T-helper 1 cell (primary cell): ENCODE results near the gene KIF2C.
"Not testable (repeated sequence)": the region's sequence is repeated elsewhere in the genome, so short reads cannot be mapped to it uniquely, and the experiment has no call there.

Experiments
- DNase-seq, 5 donors: peaks; one replicate each; pipeline ENCODE4 v3.0.0-alpha.2; 2012 to 2020

The KIF2C gene

DNA sequence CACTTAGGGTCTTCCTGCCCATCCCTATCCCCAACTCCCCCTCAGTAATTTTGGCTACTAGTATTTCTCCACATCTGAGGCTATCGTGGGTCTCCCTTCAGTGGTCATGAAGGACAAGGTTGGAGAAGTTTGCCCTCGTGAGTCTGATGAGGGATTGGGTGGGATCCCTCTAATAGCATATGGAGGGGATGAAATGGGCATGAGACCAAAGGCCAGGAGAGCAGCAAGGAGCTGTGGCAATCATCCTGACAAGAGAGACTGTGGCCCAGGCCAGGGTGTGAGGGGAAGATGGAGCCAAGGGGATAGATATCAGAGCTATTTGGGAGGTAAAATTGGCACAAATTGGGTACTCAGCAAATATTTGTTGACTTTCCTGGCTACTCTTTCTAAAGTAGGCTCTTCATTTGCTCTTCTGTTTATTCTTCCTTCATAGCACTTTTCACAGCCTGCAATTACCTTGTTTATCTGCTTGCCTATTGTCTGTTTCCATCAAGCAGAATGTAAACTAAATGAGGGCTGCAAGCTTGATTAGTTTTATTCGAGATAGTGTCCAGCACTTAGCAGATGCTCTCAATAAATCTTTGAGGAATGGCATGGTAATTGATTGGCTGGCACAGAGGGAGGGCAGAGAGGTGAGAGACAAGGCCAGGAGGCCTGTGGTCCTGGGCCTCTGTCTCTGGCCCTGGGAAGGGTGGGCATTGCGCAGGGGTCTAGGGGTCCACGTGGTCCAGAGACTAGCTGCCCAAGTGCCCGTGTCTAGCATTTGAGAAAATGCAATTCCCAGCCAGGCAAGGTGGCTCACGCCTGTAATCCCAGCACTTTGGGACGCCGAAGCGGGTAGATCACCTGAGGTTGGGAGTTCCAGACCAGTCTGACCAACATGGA lies 59.1 kb downstream of the KIF2C start:
- DNase-seq = no peak

DNA sequence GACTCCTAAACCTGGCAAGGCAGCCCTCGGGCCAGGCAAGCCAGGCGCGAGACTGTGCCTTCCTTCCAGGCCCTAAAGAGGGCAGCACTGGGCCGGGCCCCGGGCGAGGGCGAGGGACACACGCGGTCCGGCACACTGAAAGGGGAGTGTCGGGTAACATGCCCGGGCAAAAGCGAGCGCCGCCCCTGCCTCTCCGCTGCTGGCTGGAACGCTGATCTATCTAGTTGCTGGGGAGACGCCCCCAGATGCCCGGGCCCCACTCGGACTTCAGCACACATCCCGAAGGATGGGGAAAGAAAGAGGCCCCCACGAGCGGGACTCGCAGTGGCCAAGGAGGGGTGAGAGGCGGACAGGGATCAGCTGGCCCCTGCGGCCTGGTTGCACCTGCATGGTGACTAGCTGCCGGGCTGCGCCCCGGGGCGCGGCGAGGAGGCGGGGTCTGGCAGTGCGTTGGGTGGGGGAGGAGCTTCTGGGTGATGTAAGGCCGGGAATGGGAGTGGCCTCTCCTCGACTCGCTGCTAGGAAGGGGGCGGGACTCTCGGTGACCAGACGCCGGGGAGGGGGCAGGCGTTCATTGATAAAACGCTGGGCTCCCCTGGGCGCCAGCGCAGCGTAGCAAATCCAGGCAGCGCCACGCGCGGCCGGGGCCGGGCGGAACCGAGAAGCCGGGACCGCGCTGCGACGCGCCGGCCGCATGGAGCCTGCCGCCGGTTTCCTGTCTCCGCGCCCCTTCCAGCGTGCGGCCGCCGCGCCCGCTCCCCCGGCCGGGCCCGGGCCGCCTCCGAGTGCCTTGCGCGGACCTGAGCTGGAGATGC lies 60.3 kb downstream of the KIF2C start, which contains the start of gene PLK3:
Gene PLK3, plus strand, starts transcription at position 608 of the 815 bp plus-strand sequence. Its CDS starts 87 bp downstream, at position 695.
- peak; percentile 98 to 99 (median 99) for DNase-seq

DNA sequence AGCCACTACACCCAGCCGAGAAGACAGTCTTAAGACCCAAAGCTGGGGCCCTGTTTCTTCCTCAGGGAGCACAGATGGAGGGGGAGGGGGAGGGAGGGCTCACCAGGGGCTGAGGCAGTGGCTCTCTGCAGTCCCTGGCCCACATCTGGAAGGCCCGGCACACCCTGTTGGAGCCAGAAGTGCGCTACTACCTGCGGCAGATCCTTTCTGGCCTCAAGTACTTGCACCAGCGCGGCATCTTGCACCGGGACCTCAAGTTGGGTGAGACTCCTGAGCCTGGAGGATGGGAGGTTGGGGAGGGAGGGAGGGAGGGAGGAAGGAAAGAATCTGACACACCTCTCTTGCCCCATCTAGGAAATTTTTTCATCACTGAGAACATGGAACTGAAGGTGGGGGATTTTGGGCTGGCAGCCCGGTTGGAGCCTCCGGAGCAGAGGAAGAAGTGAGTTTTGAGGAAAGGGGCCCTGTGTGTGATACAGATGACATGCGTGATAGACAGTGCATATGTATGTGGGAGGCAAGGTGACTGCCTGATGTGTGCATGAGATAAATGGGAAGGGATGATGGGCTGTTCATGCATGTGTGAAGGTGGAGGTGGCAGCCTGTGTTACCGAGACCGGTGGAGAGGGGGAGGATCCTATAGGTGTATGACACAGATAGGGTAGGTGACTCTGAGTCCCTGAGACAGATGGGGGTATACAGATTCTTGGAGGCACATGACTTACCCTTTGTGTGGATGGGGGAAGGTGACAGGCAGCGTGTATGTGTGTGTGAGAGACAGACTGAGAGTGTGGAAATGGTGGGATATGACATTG lies 62.1 kb downstream of the KIF2C start:
- peak in 1 of 5 donors; percentile 42 for DNase-seq

DNA sequence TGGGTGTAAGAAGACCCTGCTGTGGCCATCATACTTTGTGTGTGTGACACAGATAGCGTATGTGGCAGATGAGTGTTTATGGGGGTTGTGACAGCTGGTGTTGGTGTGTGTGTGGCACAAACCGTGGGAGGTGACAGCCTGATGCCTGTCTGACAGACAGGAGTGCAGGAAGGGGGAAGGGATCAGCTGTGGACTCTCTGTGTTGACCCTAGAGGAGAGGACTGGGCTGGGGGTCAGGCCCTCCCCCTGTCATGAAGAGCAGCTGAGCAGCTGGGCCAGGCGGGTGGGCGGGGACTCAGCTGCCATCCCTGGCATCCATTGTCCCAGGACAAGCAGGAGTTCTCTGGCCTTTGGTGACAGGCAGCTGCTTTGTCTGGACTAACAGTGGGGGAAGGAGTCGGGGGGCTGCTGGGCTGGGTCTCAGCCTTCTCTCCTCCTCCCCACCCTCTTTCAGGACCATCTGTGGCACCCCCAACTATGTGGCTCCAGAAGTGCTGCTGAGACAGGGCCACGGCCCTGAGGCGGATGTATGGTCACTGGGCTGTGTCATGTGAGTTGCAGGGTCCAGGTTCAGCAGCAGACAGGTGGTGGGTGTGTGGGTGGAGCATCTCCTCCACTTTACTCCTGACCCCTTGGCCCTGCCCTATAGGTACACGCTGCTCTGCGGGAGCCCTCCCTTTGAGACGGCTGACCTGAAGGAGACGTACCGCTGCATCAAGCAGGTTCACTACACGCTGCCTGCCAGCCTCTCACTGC lies 62.8 kb downstream of the KIF2C start:
- DNase-seq = no peak

DNA sequence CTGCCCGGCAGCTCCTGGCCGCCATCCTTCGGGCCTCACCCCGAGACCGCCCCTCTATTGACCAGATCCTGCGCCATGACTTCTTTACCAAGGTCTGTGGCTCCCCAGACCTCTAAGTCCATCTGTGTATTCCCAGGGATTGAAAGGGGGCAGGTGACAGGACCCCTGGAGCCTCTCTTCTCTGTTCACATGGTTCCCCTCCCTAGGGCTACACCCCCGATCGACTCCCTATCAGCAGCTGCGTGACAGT lies 63.4 kb downstream of the KIF2C start:
- no peak for DNase-seq

DNA sequence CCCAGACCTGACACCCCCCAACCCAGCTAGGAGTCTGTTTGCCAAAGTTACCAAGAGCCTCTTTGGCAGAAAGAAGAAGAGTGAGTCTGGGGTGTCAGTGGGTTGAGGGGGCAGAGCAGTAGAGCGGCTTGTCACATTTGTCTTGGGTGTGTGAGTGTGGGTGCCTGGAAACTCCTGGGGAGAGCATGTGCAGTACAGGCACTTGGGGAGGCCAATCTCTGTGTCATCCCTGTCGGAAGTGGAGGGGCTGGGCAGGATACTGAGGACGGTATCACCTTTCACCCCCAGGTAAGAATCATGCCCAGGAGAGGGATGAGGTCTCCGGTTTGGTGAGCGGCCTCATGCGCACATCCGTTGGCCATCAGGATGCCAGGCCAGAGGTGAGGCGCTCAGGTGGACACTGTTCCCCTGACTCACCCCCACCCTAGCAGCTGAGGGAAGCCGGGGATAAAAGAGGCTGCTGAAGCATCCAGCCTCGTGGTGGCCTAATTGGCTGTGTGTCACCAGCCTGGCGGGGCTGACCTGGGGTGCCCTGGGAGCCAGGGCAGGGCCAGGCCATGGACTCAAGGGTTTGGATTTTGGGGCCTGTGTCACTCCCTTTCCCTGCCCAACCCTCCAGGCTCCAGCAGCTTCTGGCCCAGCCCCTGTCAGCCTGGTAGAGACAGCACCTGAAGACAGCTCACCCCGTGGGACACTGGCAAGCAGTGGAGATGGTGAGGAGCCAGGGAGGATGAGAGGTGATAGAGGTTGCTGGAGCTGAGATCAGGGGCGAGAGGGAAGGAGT lies 63.9 kb downstream of the KIF2C start:
- DNase-seq = no peak

DNA sequence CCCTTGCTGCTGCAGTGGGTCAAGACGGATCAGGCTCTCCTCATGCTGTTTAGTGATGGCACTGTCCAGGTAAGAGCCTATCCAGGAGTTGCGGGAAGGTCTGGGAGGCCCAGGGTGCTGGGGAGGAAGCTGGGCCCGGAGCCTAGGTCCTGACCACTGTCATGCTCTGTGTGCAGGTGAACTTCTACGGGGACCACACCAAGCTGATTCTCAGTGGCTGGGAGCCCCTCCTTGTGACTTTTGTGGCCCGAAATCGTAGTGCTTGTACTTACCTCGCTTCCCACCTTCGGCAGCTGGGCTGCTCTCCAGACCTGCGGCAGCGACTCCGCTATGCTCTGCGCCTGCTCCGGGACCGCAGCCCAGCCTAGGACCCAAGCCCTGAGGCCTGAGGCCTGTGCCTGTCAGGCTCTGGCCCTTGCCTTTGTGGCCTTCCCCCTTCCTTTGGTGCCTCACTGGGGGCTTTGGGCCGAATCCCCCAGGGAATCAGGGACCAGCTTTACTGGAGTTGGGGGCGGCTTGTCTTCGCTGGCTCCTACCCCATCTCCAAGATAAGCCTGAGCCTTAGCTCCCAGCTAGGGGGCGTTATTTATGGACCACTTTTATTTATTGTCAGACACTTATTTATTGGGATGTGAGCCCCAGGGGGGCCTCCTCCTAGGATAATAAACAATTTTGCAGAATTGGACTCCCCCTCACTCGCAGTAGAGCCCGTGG lies 65.8 kb downstream of the KIF2C start:
- peak in 1 of 5 donors; percentile 21 for DNase-seq

DNA sequence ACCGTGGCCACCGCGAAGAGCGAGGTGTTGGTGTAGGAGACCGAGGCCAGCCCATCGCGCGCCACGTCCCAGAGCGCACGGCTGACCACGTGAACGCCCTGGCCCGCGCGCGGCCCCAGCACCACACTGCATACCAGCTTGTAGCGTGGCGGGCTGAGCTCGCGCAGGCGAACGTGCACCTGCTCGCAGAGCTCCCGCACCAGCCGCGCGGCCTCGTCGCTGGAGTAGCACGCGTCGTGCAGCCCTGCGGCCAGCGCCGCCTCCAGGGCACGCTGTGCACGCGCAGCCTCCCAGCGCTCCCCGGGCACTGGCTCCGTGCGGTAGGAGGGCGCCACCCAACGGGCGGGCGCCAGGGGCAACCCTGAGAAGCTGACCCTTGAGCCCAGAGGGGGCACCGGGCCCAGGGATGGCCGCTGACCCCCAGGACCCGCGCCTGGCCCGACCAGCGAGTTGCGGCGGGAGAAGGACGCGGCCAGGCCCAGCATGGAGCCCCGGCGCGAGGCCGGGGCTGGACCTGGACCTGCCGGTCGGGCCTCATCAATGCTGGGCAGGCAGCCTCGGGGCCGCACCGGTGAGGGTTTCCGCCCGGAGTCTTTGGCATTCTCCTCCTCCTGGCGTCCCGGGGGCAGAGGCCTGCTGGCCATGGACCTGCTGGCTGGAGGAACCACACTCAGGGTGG lies 66.5 kb downstream of the KIF2C start:
- DNase-seq = peak in 2 of 5 donors; percentile 38 to 47

DNA sequence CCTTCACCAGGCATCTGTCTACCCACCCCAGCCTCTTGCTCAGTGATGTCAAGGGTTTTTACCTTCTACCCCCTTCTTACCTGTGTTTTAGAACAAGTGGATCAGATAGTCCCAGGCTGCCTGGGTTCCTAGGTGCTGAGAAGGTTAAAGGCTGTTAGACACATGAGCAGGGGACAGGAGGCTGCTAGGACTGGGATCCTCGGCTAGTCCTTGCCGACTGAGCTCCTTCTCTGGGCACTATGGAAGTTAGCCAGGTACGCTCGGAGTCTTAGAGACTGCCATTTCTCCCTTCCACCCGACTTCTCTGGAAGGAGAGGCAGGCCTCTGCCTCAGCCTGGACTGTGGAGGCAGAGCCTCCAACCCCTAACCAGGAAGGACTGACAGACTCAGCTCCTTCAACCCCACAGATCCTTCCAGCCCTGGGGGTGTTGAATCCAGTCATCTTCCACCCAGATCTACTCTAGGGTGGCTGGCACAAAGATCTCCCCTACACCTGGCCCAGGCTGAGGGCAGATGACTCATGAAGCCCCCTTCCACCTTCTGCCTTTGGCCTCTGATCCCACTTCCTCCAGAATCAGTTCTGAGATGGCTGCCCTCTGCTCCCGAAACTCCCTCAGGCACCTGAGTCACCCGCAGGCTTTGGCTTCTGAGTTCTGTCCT lies 67.2 kb downstream of the KIF2C start, which contains the start of gene DYNLT4:
Gene DYNLT4, minus strand, starts transcription at position 648 of the 660 bp plus-strand sequence. CDS start 683 bp downstream, outside the sequence.
- DNase-seq = no peak

DNA sequence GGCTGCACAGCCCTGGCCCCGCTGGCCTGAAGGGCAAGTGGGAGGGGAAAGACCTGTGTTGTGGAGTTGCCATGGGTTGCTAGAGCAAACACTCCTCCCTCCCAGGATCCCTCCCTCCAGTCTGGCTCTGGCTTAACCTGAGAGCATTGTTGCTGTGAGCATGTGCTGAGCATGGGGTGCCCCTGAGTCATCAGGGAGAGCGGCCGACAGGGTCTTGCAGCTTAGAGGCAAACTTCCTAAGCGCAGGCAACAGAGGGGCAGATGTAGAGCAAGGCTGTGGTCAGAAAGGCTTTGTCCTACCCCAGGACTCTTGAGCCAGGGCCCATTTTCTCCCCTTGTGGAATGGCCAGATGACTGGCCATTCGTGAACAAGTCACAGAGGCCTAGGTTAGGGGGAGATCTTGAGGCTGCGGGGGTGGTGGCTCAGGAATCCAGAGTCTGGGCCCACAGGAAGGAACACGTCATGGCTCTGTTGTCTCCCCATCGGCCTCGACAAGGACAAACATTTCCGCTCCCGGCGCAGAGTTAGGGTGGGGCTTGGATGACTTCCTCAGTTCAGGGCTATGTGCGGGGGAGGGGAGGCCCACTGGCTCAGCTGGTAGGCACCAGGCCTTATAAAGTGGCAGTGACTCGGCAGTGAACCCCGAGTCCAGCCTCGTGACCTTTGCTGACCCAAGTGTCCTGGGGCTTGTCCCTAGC lies 67.9 kb downstream of the KIF2C start:
- DNase-seq = peak; percentile 85 to 94 (median 88)

DNA sequence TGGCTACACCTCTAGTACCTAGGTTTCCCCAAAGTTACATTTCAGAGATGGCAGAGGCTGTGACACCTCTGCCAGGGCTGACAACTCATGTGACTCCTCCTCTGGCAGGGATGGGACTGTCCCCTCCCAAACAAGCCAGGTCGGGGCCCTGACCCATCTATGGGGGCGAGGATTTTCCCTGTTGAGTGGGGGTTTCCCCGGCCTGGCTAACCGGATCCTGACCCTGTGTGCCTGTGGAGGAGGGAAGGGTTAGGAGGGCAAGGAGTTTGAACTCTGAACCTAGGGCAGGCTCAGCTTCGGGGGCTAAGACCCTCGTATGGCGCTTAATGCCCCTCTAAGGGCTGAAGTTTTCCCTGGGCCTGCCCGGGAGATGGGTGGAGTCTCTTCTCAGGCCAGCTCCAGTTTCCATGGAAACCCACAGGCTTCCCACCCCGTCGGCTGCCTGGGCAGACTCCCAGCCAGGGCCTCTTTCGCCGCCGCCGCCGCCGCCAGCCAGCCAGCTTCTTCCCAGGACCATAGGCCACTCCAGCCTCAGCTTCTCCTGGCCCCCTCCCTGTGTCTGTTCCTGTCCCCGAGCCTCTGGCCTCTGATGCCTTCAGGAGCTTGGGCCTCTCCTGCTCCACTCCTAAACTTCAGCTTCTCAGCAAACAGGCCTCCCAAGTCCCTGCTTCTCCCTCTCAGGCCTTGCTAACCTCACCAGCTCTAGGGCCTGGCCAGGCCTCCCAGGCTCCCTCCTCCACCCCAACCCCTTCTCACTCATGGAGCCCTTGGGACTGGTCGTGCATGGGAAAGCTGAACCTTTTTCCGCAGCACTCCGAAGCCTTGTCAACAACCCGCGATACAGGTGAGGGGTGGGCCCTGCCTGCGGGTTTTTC lies 68.7 kb downstream of the KIF2C start, which contains the start of gene BTBD19:
Gene BTBD19, plus strand, starts transcription at position 461 of the 875 bp plus-strand sequence. Its CDS starts 298 bp downstream, at position 759.
- peak; percentile 48 to 68 (median 61) for DNase-seq

DNA sequence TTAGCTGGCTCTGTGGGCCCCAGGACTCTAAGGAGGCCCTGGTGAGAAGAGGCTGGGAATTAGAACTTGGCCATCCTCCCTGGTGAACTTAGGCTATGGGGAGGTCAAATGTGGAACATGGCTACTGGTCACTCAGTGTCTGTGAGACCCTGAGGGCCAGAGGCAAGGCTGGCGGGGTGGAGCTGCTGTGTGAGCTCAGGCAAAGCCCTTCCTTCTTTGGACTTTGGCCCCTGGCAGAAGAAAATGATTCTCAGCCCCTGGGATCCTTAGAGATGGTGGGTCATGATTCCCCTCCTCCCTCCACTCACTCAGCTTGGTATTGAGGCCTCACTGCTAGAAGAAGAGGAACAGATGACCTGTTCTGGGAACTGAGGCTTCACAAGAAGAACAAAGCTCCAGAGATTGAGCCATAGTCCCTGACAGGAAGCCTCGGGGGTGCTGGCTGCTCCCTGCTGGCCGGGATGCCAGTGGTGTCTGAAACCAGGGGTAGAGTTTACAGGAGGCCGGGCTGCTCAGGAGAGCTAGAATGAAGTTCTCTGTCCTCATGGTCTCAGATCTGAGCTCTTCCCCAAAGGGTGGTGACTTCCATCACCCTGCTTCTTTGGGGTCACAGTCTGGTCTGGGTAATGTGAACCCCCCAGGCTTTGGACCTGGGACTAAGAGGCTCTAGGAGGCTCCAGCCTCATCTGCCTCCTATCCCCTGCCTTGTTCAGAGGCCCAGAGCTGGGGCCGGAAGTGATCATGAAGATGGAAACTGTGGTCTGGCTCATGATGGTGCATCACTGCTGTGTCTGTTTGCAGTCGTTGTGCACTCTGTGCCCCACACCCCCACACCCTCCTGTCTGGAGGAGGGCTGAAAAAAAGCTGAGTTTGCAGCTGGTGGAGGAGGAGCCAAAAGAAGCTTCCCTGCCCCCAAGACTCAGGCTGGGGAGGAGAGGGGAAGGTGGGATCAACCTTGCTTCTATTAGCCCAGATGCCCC lies 69.6 kb downstream of the KIF2C start:
- DNase-seq = peak; percentile 71 to 98 (median 84)

DNA sequence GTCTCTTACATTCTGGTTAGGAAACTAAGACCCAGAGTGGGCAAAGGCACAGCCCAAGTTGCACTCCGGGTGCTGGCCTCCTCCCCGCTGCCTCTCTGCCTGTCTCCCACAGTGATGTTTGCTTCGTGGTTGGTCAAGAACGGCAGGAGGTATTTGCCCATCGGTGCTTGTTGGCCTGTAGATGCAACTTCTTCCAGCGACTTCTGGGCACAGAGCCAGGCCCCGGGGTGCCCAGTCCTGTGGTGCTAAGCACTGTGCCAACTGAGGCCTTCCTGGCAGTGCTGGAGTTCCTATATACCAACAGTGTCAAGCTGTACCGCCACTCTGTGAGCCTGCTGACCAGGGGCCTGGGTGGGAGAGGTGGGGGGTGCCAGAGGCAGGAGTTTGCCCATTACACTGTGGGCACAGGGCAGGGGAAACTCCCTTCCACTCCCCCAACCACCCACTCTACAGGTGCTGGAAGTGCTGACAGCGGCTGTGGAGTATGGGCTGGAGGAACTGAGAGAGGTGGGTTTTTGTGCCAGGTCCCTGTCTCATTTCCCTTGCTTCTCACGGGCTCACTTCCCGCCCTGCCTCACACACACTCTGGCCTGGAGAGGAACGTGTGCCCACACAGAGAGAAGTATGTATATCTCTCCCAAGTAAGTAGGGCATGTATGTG lies 70.6 kb downstream of the KIF2C start:
- DNase-seq = peak in 2 of 5 donors; percentile 33 to 36

DNA sequence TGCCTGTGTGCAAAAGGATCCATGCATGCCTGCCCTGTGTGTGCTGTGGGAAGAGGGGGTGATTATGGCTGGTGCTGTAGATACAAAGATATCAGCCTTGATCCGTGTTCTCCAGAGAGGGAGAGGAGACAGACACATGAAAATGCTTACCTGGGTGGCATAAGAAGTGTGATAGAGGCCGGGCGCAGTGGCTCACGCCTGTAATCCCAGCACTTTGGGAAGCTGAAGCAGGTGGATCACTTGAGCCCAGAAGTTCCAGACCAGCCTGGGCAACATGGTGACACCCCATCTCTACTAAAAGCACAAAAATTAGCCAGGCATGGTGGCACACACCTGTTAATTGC lies 71.1 kb downstream of the KIF2C start:
- not testable (repeated sequence) for DNase-seq

DNA sequence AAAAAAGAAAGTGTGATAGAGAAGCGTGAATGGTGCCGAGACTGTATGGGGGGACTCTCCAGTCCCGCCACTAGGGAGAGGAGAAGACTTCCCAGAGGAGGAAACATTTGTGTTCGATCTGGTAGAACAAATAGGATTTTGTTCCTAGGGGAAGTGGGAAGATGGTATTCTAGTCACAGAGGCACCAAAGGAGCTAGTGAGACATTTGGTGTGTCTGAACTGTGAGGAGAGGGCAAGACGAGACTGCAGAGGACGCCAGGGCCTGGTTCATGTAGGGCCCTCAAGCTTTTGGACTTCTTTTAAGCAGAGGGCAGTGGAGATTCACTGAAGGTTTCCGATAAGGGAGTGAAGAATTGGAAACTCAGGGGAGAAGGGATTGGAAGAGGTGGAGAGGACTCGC lies 71.6 kb downstream of the KIF2C start:
- no peak for DNase-seq
